Smooth muscle cell (in vitro differentiated cells): ENCODE results near the gene SPATA3. TPM values are rescaled to one million over a fixed set of nuclear protein-coding genes. Genes with fewer than 3 reads are reported as not detected.

Experiments used
- DNase-seq: peaks from one replicate; lab custom pipeline; 2025; ENCODE audit not compliant: unreplicated experiment; lab: John Stamatoyannopoulos, UW
- H2AFZ ChIP-seq: fragments of 200-600 bp; sonication (generic); 2 replicates; pipeline ENCODE4 v1.6.0; 2016; ENCODE audit warnings: antibody characterized with exemption, low read depth, mild to moderate bottlenecking
- H3F3A ChIP-seq: fragments of 200-600 bp; sonication (generic); 2 replicates; pipeline ENCODE4 v1.6.0; 2017; ENCODE audit warnings: antibody characterized with exemption, low read depth
- H3K27ac ChIP-seq: fragments of 200-600 bp; sonication (generic); 2 replicates; pipeline ENCODE4 v1.5.1; 2016; ENCODE audit warnings: low read depth, mild to moderate bottlenecking
- H3K27me3 ChIP-seq: fragments of 200-600 bp; sonication (generic); 2 replicates; pipeline ENCODE4 v1.6.1; 2016; ENCODE audit warnings: low read depth, mild to moderate bottlenecking
- H3K36me3 ChIP-seq: fragments of 200-600 bp; sonication (generic); 2 replicates; pipeline ENCODE4 v1.5.1; 2016; ENCODE audit warnings: low read depth
- H3K4me1 ChIP-seq: fragments of 200-600 bp; sonication (generic); 2 replicates; pipeline ENCODE4 v1.5.1; 2016; ENCODE audit warnings: low read depth
- H3K4me2 ChIP-seq: fragments of 200-600 bp; sonication (generic); 2 replicates; pipeline ENCODE4 v1.6.0; 2016; ENCODE audit warnings: mild to moderate bottlenecking
- H3K4me3 ChIP-seq: fragments of 200-600 bp; sonication (generic); 2 replicates; pipeline ENCODE4 v1.5.1; 2016; ENCODE audit warnings: mild to moderate bottlenecking
- H3K79me2 ChIP-seq: fragments of 200-600 bp; sonication (generic); 2 replicates; pipeline ENCODE4 v1.6.0; 2016; ENCODE audit warnings: low read depth, mild to moderate bottlenecking
- H3K9ac ChIP-seq: fragments of 200-600 bp; sonication (generic); 2 replicates; pipeline ENCODE4 v1.6.0; 2016; ENCODE audit warnings: low read depth
- H3K9me3 ChIP-seq: fragments of 200-600 bp; sonication (generic); replicated peaks from 2 replicates; pipeline ENCODE4 v1.5.1; 2016; ENCODE audit warnings: low read depth
- H4K20me1 ChIP-seq: fragments of 200-600 bp; sonication (generic); 2 replicates; pipeline ENCODE4 v1.6.0; 2016; ENCODE audit warnings: low read depth
- WGBS: methylation state at CpG from one replicate; pipeline ENCODE4 v1.1.7; 2016; ENCODE audit warnings: low lambda C conversion rate; 5-methylcytosine and 5-hydroxymethylcytosine counted together
- polyA plus RNA-seq: library from polyadenylated mRNA; unstranded; fragments of >200 nt; fragmentation: Nextera tagmentation; extraction: Ambion mirVana; gene quantifications from 2 replicates; pipeline ENCODE4 v1.2.1, GENCODE V29; 2016
- total RNA-seq: library from RNA; depleted of rRNA; stranded (reverse); fragments of >200 nt; gene quantifications from 2 replicates; pipeline ENCODE4 v1.2.3, GENCODE V29; 2014
- TF ChIP-seq, protein P1 (sequence below): fragments of 200-600 bp; sonication (generic); IDR thresholded peaks from 2 replicates; pipeline ENCODE4 v1.5.1; 2017; ENCODE audit warnings: borderline replicate concordance, mild to moderate bottlenecking, antibody characterized with exemption; ENCODE audit not compliant: insufficient read depth, poor library complexity, severe bottlenecking

The SPATA3 gene
- total and polyA plus RNA-seq, 2 experiments from 2014 or later: not detected

- TF ChIP-seq, protein P1, sequence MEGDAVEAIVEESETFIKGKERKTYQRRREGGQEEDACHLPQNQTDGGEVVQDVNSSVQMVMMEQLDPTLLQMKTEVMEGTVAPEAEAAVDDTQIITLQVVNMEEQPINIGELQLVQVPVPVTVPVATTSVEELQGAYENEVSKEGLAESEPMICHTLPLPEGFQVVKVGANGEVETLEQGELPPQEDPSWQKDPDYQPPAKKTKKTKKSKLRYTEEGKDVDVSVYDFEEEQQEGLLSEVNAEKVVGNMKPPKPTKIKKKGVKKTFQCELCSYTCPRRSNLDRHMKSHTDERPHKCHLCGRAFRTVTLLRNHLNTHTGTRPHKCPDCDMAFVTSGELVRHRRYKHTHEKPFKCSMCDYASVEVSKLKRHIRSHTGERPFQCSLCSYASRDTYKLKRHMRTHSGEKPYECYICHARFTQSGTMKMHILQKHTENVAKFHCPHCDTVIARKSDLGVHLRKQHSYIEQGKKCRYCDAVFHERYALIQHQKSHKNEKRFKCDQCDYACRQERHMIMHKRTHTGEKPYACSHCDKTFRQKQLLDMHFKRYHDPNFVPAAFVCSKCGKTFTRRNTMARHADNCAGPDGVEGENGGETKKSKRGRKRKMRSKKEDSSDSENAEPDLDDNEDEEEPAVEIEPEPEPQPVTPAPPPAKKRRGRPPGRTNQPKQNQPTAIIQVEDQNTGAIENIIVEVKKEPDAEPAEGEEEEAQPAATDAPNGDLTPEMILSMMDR: no peak
- Histone ChIP-seq H3F3A (no peaks in the 10 kb centered on the region), H3K27me3 (peaks cover 9% of the 10 kb centered on the region), H3K9ac (no peak overlapping the region), H2AFZ (no peak overlapping the region), H3K36me3 (no peaks in the 10 kb centered on the region), H3K4me1 (no peaks in the 10 kb centered on the region), H3K27ac (no peak overlapping the region), H4K20me1 (no peaks in the 10 kb centered on the region), H3K9me3 (no peaks in the 10 kb centered on the region), H3K4me3 (no peak overlapping the region), H3K4me2 (no peak overlapping the region), H3K79me2 (no peaks in the 10 kb centered on the region)
- 57% methylated on average over 7 of the region's 7 CpGs for WGBS
- no peak for DNase-seq
These were observed 19.6 kb downstream of the SPATA3 start for GRCh38 chr2:231015478-231015877.

DNA sequence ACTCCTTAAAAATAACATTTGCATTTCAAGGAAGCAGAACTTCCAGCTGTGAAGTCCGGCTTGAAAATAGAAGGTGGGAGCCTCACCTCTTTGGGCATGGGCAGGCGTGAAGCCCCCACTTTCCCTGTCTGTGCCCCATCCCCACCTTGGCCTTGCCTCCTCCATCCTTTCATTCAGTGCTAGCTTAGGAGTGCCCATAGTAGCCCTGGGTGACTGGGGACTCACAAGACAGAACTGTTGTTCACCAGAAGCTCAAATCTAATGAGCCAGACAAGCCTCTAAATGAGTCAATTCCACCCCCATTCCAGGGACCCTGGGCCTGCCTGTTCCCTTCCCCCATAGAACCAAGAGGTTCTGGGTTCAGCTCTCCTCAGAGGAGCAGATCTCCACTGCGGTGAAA lies 20.0 kb downstream of the SPATA3 start:
- H3K9me3 ChIP-seq: no peaks in the 10 kb centered on the region
- TF ChIP-seq, protein P1: no peak
- no peak overlapping the region for H3K4me2 ChIP-seq
- H3K4me1 ChIP-seq: no peaks in the 10 kb centered on the region
- WGBS: 88% methylated on average over 3 of the region's 3 CpGs
- H3K9ac ChIP-seq: no peak overlapping the region
- no peak for DNase-seq
- H4K20me1 ChIP-seq: no peaks in the 10 kb centered on the region
- H2AFZ ChIP-seq: no peak overlapping the region
- no peak overlapping the region for H3K4me3 ChIP-seq
- H3K27me3 ChIP-seq: peaks cover 9% of the 10 kb centered on the region
- no peaks in the 10 kb centered on the region for H3F3A ChIP-seq
- no peaks in the 10 kb centered on the region for H3K36me3 ChIP-seq
- H3K27ac ChIP-seq: no peak overlapping the region
- H3K79me2 ChIP-seq: no peaks in the 10 kb centered on the region

DNA sequence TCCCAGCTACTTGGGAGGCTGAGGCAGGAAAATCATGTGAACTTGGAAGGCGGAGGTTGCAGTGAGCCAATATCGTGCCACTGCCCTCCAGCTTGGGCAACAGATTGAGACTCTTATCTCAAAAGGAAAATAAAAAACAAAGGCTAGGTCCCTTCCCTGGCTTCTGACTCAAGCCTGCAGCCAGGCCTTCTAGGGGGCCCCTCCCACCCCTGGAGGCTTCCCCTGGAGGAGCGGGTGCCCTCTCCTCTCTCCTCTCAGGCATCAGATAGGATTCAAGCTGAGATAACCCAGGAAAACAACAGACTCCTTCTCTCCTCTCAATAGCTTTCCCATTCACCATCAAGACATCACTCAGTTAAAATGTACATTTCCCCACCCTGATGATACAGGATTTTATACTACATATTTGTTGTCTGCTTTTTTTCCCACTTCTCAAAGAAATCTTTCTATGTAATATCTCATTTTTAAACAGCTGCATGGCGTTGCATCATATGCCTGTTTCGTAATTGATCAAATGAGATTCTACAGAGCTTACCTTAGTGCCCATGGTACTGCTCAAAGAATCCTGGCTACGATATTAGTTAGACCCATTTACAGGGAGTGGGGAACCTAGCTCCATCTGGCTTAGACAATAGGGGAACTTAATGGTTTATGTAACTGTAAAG lies 20.8 kb downstream of the SPATA3 start:
- Histone ChIP-seq H3K36me3 (no peaks in the 10 kb centered on the region), H3K4me2 (no peak overlapping the region), H3F3A (no peaks in the 10 kb centered on the region), H3K4me1 (no peaks in the 10 kb centered on the region), H2AFZ (no peak overlapping the region), H3K9me3 (no peaks in the 10 kb centered on the region), H3K27me3 (peaks cover 9% of the 10 kb centered on the region), H3K27ac (no peak overlapping the region), H3K9ac (no peak overlapping the region), H3K79me2 (no peaks in the 10 kb centered on the region), H3K4me3 (no peak overlapping the region), H4K20me1 (no peaks in the 10 kb centered on the region)
- DNase-seq: no peak
- TF ChIP-seq, protein P1: no peak
- WGBS: 90% methylated on average over 6 of the region's 6 CpGs

DNA sequence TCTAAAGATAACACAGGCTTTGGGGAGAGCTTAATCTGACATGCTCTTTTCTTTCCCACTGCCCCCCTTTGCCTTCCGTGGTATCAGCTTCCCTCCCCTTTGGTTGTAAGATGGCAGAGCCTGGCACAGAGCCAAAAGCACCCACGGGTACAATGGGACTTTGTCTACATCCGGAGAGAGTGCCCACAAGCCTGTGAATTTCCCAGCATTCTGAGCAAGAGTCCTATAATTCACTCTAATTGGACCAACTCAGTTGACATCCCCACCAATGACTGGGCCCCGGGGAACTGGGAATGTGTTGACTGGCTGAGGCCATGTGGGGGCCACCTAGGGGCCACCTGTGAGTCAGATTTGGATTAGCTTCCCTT lies 21.3 kb downstream of the SPATA3 start:
- no peak overlapping the region for H3K4me2 ChIP-seq
- TF ChIP-seq, protein P1: no peak
- no peak overlapping the region for H3K27ac ChIP-seq
- no peak overlapping the region for H2AFZ ChIP-seq
- no peak overlapping the region for H3K4me3 ChIP-seq
- DNase-seq: no peak
- H3F3A ChIP-seq: no peaks in the 10 kb centered on the region
- no peaks in the 10 kb centered on the region for H3K36me3 ChIP-seq
- H3K79me2 ChIP-seq: no peaks in the 10 kb centered on the region
- WGBS: 84% methylated on average over 4 of the region's 4 CpGs
- no peaks in the 10 kb centered on the region for H3K4me1 ChIP-seq
- H3K9ac ChIP-seq: no peak overlapping the region
- no peaks in the 10 kb centered on the region for H4K20me1 ChIP-seq
- H3K27me3 ChIP-seq: peaks cover 9% of the 10 kb centered on the region
- H3K9me3 ChIP-seq: no peaks in the 10 kb centered on the region
